HepG2 (cell line): ENCODE results near the gene PLEKHN1.

Experiments used
- FOXK2 ChIP-seq: fragments of 450-650 bp; IDR thresholded peaks from 2 replicates; pipeline ENCODE4 v1.6.1; 2016
- TF ChIP-seq, protein P1 (sequence below): sonication (generic); formaldehyde crosslinking; IDR thresholded peaks from 2 replicates; pipeline ENCODE4 v1.4.0; 2020; ENCODE audit warnings: missing genetic modification reagents

DNA sequence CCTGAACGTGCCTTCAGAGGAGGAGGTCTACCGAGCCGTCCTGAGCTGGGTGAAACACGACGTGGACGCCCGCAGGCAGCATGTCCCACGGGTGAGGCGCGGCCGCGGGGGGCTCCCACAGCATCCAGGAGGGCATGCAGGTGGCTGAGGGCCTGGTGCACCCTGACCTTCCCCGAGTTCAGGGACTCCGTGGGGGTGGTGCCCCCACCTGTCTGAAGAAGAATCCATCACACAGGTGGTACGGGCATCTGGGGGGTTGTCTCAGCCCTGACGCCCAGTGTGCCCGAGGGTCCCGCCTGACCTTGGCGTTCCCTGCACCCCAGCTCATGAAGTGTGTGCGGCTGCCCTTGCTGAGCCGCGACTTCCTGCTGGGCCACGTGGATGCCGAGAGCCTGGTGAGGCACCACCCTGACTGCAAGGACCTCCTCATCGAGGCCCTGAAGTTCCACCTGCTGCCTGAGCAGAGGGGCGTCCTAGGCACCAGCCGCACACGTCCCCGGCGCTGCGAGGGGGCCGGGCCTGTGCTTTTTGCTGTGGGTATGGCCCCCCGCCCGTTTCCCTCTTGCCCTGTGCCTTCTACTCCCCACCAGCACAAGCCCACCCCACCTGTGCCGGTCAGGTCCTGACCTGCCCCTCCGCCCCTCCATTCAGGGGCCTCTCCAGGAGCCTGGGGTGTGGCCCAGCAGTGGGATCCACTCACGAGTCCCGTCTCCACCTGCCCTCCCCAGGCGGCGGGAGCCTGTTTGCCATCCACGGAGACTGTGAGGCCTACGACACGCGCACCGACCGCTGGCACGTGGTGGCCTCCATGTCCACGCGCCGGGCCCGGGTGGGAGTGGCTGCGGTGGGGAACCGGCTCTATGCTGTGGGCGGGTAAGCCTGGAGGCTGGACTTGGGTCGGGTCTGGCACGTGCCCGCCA lies 3.6 kb upstream of the PLEKHN1 start:
- no peak for TF ChIP-seq FOXK2
- TF ChIP-seq, protein P1, sequence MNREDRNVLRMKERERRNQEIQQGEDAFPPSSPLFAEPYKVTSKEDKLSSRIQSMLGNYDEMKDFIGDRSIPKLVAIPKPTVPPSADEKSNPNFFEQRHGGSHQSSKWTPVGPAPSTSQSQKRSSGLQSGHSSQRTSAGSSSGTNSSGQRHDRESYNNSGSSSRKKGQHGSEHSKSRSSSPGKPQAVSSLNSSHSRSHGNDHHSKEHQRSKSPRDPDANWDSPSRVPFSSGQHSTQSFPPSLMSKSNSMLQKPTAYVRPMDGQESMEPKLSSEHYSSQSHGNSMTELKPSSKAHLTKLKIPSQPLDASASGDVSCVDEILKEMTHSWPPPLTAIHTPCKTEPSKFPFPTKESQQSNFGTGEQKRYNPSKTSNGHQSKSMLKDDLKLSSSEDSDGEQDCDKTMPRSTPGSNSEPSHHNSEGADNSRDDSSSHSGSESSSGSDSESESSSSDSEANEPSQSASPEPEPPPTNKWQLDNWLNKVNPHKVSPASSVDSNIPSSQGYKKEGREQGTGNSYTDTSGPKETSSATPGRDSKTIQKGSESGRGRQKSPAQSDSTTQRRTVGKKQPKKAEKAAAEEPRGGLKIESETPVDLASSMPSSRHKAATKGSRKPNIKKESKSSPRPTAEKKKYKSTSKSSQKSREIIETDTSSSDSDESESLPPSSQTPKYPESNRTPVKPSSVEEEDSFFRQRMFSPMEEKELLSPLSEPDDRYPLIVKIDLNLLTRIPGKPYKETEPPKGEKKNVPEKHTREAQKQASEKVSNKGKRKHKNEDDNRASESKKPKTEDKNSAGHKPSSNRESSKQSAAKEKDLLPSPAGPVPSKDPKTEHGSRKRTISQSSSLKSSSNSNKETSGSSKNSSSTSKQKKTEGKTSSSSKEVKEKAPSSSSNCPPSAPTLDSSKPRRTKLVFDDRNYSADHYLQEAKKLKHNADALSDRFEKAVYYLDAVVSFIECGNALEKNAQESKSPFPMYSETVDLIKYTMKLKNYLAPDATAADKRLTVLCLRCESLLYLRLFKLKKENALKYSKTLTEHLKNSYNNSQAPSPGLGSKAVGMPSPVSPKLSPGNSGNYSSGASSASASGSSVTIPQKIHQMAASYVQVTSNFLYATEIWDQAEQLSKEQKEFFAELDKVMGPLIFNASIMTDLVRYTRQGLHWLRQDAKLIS (CRISPR knock-in tag): no peak
